Measurements from ENCODE around the gene PARPBP.
"Not testable (repeated sequence)": the region's sequence is repeated elsewhere in the genome, so short reads cannot be mapped to it uniquely, and the experiment has no call there.

The PARPBP gene

DNA sequence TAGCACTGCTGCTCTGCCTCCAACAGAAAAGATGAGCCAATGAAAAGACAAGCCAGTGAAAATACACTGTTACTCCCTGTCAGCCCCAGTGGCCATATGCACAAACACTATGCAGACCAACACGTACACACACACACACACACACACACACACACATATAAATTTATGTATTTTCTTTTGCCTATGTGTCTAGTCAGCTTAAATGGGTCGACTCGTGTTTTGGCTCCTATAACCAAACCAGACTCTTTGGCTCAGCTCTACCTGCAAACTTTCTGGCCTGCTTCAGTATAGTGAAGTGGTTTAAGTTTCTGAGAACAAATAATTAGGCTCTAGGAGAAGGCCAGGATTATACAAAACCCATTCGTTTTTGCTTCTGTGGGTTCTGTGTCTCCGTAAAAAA, 108.0 kb downstream of the PARPBP start:
- no peak for DNase-seq (ENCODE audit: low spot score)
- H3K4me1 ChIP-seq (ENCODE audit: insufficient read depth, poor library complexity, severe bottlenecking) = no peaks in the 10 kb centered on the region
- H3K36me3 ChIP-seq (ENCODE audit: low read depth) = no peaks in the 10 kb centered on the region
- H3K4me3 ChIP-seq (ENCODE audit: severe bottlenecking) = no peak overlapping the region
- no peak for ATAC-seq (ENCODE audit: low read depth)
- no peaks in the 10 kb centered on the region for H3K27me3 ChIP-seq (ENCODE audit: insufficient read depth, poor library complexity, severe bottlenecking)
- H3K9me3 ChIP-seq (ENCODE audit: severe bottlenecking) = no peaks in the 10 kb centered on the region
- no peak for TF ChIP-seq CTCF (IDR thresholded peaks at IDR 0.05; ENCODE audit: poor library complexity, severe bottlenecking)
- no peak overlapping the region for H3K27ac ChIP-seq (ENCODE audit: poor library complexity, severe bottlenecking)

DNA sequence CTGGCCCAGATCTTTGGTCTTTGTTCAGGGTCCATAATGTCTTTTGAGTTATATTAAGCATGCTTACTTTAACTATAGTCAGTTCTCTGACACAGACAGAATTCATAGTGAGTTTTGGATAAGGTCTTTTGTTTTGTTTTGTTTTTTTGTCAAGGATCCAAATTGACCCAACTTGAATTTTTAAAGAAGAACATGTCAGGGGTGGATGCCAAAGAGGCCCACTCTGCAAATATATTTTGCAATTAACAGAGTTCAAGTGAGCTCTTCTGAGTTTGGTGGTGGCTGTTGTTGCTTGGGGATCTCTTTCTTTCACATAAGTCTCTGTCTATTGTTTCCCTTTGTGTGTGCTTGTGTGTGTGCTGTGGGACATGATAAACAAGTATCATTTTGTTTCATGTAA, 112.1 kb downstream of the PARPBP start:
- ATAC-seq (ENCODE audit: low read depth) (no peak), DNase-seq (ENCODE audit: low spot score) (no peak)
- no peak for TF ChIP-seq CTCF (IDR thresholded peaks at IDR 0.05; ENCODE audit: poor library complexity, severe bottlenecking)
- Histone ChIP-seq H3K4me3 (ENCODE audit: severe bottlenecking) (no peak overlapping the region), H3K36me3 (ENCODE audit: low read depth) (no peaks in the 10 kb centered on the region), H3K4me1 (ENCODE audit: insufficient read depth, poor library complexity, severe bottlenecking) (no peaks in the 10 kb centered on the region), H3K9me3 (ENCODE audit: severe bottlenecking) (no peaks in the 10 kb centered on the region), H3K27me3 (ENCODE audit: insufficient read depth, poor library complexity, severe bottlenecking) (no peaks in the 10 kb centered on the region), H3K27ac (ENCODE audit: poor library complexity, severe bottlenecking) (no peak overlapping the region)

GRCh38 chr12:102232446-102232845, 112.5 kb downstream of the PARPBP start:
- Histone ChIP-seq H3K27me3 (ENCODE audit: insufficient read depth, poor library complexity, severe bottlenecking) (no peaks in the 10 kb centered on the region), H3K27ac (ENCODE audit: poor library complexity, severe bottlenecking) (no peak overlapping the region), H3K4me3 (ENCODE audit: severe bottlenecking) (no peak overlapping the region), H3K9me3 (ENCODE audit: severe bottlenecking) (no peaks in the 10 kb centered on the region), H3K4me1 (ENCODE audit: insufficient read depth, poor library complexity, severe bottlenecking) (no peaks in the 10 kb centered on the region), H3K36me3 (ENCODE audit: low read depth) (no peaks in the 10 kb centered on the region)
- ATAC-seq (ENCODE audit: low read depth) = no peak
- TF ChIP-seq CTCF (IDR thresholded peaks at IDR 0.05; ENCODE audit: poor library complexity, severe bottlenecking) = no peak
- no peak for DNase-seq (ENCODE audit: low spot score)

- DNase-seq (ENCODE audit: low spot score) (no peak), ATAC-seq (ENCODE audit: low read depth) (no peak)
- H3K4me1 ChIP-seq (ENCODE audit: insufficient read depth, poor library complexity, severe bottlenecking) = no peaks in the 10 kb centered on the region
- no peak overlapping the region for H3K4me3 ChIP-seq (ENCODE audit: severe bottlenecking)
- no peak for TF ChIP-seq CTCF (IDR thresholded peaks at IDR 0.05; ENCODE audit: poor library complexity, severe bottlenecking)
- H3K9me3 ChIP-seq (ENCODE audit: severe bottlenecking) = no peaks in the 10 kb centered on the region
- H3K27me3 ChIP-seq (ENCODE audit: insufficient read depth, poor library complexity, severe bottlenecking) = no peaks in the 10 kb centered on the region
- no peak overlapping the region for H3K27ac ChIP-seq (ENCODE audit: poor library complexity, severe bottlenecking)
- no peaks in the 10 kb centered on the region for H3K36me3 ChIP-seq (ENCODE audit: low read depth)
These were observed 114.6 kb downstream of the PARPBP start for GRCh38 chr12:102234599-102234998.

DNA sequence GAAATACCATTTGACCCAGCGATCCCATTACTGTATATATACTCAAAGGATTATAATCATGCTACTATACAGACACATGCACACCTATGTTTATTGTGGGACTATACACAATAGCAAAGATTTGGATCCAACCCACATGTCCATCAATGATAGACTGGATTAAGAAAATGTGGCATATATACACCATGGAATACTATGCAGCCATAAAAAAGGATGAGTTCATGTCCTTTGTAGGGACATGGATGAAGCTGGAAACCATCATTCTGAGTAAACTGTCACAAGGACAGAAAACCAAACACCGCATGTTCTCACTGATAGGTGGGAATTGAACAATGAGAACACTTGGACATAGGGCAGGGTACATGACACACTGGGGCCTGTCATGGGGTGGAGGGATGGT, 120.9 kb downstream of the PARPBP start:
- not testable (repeated sequence) for H3K4me3 ChIP-seq (ENCODE audit: severe bottlenecking); DNase-seq (ENCODE audit: low spot score); ATAC-seq (ENCODE audit: low read depth); H3K36me3 ChIP-seq (ENCODE audit: low read depth); H3K4me1 ChIP-seq (ENCODE audit: insufficient read depth, poor library complexity, severe bottlenecking); H3K27me3 ChIP-seq (ENCODE audit: insufficient read depth, poor library complexity, severe bottlenecking); H3K27ac ChIP-seq (ENCODE audit: poor library complexity, severe bottlenecking); H3K9me3 ChIP-seq (ENCODE audit: severe bottlenecking)
